NCI-H2171 treated with DMSO at 0.1 percent for 48 hours (cell line): ENCODE measurements around the gene KAT7.

Experiments
- DNase-seq: peaks from one replicate; lab custom pipeline; 2025; lab: John Stamatoyannopoulos, UW

The KAT7 gene

DNA sequence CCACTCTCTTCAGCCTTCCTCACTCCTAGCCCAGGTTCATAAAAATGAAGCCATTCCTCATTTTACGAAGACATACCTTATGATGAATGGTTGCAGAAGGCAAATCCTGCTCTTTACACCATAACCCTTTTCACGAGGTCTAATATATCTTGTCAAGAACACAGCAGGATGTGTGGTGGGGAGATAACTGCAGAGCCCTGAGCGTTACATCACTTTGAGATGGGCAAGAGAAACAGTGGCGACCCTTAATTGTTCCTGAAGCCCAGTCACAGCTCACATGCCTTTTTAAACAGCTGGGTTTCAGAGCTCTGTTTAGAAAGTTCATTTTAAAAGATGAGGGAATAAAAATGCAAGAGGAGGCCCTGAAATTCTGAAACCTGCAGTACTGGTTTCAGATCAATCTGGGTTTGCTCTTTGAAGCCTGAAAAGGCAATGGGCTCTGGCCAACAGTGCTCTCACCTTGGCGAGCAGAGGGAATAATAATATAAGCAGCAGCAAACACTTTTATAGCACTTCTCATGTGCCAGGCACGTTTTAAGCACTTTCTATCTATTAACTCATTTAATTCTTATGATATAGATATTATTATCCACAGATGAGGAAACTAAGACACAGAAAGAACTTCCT is 27.4 kb upstream of the KAT7 start:
- DNase-seq, result no peak

DNA sequence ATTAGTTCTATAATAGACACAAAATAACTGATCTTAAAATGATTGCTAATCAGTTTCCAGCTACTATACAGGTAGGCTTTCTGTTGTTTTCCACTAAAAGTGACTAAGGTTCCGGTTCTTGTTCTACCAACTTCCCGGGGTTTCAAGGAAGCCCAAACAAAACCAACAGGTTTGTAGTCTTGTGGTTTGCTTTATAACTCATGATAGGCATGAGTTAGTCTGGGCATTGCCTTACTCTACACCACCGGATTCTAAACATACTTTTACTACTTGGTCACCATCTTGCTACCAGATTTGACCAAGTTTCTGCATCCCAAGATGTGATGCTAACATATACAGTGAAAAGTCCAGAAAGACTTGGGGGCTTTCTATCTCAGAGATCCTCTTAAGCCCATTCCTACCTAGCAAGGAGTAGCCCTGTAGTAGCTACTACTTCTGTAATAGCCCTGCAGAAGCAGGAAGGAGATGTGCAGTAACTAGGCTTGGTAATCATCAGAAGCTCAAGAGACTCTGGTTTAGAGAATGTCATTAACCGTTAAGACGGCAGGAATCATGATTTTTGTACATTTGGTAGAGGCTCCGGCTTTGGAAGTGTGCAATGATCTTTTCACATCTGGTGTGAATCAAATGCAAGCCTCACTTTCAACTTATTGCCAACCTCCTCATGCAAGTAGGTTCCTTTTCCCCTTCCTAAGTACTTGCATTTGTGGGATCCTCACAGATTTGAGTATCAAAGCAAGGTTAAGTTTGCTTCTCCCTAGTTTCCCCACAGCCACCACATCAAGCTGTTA is 26.1 kb upstream of the KAT7 start:
- no peak for DNase-seq

DNA sequence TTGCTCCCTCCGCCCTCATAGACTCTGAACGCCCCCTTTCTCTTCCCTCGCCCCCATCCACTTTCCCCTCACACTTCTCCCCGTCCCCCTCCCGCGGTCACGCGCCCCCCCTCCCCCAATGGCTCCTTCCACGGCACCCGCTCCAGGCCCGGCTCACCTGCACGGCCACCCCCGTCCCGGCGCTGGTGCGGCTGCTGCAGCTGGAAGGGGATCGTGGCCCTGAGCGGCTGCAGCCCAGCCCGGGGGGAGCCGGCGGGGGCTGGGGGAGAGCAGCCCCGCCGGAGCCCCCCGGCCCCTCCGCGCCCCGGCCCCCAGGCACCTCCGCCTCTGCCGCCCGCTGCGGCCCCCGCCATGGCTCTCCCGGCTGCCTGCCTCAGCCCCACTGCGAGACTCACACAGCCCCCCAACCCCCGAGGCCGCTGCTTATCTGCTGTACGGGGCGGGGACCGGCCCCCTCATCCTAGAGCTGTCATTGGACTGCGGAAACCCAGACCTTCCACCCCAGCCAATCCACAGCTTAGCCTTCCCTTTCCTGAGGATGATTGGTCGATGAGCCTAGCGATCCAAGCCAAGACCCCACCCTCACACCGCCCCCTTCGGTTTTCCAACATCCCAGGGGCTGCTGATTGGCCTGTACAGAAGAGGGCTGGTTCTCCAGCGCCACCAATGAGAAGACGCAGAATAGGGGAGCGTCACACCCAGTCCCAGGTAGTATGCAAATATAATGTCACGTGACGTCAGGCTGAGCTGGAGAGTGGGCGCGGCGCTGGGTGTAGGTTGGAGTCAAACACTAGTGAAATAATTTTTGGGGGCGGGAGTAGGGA is 24.5 kb upstream of the KAT7 start, which contains the start of gene FAM117A:
Gene FAM117A (minus strand): TSS at position 397 of the 824 bp plus-strand sequence. CDS start 44 bp downstream, at position 353.
- DNase-seq, result peak; percentile 100

DNA sequence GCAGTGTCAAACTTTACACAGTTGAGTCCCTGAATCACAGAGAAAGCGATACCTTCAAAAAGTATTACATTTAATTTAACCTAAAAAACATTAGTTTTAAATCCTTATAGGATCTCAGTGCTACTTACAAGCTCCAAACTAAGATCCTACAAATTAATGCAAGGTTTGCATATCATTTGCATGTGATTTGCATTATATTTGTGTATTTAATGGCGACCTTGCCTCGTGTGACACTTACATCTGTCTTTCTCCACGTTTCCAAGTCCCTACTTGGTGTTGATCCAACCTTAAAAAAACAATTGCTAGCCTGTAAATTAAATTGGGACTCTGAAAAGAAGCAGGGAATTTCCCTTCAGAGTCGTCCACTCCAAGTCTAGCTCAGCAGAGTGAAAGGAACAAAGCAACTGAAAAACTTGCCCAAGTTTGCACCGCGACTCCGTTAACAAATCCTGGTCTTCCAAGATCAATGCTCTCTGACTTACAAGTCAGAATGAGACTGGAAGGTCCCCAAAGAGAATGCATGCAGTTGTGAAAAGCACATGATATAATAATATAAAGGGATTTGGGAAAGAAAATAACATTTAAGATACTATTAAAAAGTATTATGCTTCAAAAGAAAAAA is 23.8 kb upstream of the KAT7 start:
- DNase-seq, result no peak

DNA sequence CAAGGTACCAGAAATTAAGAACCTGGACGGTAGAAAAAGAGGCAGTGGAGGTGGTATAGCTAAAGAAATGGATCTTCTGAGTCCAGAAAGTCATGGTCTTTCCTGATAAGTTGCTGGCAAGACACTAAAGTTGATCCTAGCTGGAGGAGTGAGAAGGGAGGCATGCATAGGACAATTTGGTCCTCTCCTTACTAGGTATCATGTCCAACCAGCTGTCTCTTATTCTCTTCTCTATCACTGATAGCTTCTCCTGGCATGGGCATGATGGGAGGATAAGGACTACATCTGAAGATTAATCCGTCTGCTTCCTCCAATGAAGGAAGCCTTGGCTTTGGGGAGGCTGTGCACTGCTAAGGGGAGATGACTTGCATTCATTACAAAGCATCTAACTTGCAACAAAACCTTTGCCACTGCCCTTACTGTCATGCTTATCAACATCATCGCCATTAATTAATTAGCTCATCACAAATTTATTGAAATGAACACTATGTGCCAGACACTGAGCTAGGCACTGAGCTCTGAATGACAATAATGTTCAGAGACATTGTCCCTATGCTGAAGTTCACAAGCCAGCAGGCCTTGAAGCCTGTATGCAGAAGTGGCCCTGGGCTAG is 21.5 kb upstream of the KAT7 start:
- DNase-seq, result no peak

DNA sequence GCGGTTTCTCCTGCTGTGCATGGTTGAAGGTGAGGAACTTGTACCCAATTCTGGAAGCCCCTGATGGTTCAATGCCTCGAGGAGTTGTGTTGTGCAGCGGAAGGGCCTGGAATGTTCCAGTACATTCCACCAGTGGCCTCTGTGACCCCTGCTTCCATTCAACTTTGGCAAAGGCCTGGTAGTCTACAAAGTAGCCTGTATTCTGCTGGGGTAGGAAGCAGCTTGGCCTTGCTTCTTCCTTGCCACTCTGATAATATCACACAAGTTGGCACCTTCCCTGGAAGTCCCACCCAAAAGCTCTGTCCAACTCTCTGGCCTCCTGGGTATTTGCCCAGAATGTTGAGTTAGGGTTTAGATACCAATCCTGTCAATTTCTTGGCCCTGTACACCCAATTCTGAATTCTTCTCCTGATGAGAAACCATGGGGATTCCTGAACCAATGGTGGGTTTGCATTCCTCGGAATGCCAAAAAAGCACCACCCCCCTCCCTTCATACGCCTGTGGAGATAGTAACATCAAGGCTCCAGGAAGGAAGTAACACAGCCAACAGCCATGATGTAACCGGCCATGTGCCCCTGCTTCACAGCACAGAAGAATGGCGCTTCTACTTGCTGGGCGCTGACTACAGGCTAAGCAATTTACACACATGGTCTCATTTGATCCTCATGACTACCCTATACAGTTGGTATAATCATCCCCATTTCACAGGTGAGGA is 12.8 kb upstream of the KAT7 start:
- no peak for DNase-seq

DNA sequence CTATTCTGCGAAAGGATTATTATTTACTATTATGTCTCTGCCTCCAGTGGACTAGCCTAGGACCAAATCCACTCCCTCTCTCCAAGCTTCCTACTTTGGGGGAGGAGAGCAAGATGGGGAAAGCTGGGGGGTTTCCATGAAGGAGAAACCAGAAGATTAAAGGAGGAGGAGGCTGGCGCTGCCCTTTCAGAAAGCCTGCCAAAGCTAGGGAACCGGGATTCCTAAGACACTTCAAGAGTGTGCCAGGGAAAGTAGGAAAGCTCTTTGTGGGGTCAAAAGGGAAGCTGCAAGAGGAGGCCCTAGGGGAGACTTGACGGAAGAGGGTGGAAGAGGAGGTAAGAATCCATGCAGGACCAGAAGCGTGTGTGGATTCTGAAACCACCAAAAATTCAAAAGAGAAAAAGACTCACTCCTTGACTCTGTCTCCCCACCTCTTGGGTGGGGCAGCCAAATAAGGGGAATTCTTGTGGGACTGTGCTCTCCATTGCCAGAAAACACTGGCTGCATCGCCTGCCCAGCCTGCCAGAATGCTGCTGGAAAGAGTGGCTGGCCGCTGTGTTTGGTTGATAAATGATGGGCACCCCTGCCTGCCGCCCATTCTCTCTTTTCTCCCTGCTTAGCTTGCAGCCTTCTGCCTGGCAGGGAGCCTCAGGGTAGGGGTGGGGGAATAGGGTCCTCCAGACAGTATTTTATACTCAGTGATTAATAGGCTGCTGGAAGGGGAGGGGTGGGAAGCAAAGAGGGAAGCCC is 11.8 kb upstream of the KAT7 start:
- DNase-seq, result no peak

DNA sequence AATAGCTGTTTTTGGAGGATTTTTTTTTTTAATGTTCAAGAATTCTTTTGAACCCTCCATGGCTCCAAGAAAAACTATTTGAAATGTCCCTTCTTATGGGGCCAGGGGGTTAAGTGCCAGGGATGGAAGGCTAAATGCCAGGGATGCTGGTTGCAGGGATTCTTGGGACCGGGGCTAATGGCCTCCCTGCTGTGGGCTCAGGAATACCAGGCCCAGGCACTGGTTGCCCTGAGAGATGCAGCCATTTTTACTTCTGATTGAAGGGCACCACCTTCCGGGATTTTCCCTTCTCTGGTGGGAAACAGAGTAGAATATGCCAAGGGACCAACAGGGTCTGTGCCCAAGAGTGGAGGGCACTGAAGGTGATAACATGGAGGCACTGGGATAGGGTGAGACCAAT is 10.9 kb upstream of the KAT7 start:
- no peak for DNase-seq

DNA sequence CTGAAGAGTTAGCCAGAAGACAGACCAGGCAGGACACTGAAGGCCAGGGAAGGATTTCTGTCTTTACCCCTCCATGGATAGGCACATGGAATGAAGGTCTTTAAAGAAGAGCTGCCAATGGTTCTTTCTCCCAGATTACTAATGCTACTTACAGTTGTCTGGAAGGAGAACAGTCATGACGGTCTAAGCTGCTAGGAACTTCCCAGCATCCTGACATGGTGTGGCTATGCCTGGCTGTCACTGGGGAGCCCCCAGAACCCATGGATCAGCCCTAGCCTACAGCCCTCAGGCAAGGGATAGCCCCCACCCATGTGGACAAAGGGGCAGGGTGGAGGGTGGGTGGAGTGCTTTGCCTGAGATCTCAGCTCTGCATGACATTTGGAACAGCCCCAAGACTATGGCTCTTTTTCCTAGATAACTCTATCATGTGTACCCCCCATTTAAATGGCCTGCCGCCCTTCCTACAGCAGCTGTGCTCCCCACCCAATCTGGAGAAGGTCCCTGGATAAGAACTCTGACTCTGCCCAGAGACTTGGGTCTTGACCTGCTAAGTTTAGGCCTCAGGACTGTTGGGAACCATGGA is 9.2 kb upstream of the KAT7 start:
- no peak for DNase-seq

DNA sequence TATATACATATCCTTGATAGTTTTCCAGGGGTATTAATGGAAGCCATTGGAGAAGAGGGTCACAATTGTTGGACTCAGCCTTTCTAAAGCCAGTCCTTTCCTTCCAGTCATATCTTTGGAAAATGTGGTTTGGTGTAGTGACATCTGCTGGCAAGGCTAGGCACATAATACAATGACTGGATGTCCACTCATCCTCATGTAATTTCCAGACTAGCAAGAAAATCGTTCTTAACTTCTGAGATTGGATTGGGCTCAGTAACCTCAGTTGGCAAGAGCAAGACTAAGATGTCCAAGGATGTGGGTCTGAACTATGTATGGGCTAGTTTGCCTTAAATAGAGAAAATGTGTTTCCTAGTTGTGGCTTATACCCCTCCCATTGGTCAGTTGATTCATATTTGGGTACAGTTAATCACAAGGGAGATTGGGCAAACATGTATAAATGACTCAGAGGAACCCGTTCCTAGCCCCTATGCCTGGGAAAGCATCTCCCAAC is 8.7 kb upstream of the KAT7 start:
- DNase-seq, result peak; percentile 39

DNA sequence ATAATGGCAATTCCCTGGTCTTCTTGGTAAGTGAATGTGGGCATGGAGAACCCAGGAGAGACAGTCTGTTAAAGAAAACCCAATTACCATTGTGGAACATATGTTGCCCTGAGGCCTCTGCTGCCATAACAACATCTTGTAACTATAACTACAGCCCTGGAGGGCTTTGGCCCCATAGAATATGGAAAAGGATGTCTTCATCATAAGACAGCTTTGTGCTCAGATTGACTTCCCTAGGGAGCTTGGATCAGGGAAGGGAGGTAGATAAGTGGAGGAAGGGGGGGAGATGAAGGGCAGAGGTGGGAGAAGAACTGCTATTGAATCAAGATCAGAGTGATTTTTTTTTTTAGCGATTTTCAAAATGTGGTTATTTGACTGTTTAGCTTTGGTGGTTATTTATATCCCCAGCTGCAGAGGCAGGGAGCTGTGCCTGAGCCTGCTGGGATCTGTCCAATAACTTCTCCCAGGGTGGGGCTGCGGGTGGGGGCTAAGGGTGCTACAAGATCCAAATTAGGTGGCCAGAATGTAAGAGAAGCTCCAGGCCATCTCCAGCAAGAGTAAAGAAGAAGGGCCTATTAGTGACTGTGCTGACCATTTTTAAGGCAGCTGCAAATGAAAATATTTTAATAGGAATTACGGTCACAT is 5.3 kb upstream of the KAT7 start:
- peak; percentile 94 for DNase-seq

DNA sequence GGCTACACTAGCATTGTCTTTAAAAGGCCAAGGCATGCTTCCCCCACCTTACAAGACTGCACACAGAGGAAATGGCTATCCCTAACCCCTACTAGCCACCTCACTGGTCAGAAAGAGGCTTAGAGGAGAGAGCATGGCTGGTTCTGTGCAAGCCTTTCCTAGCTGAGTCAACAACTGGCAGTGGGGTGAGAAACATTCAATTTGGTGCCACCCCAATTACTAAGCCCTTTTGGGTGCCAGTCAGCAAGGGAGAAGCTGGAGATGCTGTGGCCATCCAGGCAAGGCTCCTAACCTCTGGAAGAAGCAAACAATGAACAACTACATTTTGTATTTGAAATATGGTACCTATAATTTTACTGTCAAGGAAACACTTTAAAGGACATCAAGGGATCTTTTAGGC is 4.7 kb upstream of the KAT7 start:
- DNase-seq, result no peak

DNA sequence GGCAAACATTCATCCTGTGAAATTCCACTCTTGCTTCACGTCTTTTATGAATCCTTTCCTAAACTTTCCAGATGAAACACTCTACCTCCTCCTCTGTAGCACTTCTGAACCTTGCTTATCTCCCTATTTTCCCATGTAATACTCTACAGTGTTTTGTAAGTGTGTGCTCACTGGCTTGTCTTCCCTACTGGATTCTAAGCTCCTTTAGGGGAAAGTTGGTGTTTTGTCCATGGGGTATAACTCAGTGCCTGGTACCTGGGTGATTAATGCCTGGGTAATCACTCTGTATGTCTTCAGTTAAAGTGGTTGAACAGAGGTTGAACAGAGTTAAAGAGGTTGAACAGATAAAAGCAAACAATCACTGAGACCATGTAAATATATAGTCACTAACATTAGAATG is 3.8 kb upstream of the KAT7 start:
- DNase-seq, result no peak

DNA sequence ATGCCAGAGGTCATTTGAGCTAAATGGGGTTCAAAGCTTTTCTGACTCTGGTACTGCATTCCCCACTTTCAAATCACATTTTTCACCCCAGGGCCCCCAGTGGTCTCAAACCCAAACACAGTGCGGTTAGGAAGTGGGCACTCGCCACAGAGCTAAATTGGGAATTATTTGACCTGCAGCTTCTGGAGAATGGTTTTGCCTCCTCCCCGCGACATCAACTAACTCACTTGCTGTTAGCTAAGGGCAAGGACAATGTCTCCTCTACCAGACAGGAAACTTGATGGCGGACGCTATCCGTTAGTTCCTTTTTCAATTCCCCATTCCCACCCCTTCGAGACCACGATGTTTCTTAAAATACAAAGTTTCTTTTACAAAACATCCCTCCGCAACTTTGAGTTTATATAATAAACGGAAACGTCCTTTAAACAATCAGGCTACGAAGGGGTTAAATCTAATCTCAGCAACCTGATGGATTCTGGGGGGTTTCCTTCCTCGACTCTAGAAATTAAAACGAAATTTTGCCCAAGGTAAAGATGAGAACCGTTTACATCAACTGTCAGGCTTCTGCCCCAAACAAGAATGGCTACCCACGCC is 500 bp upstream of the KAT7 start:
- no peak for DNase-seq

DNA sequence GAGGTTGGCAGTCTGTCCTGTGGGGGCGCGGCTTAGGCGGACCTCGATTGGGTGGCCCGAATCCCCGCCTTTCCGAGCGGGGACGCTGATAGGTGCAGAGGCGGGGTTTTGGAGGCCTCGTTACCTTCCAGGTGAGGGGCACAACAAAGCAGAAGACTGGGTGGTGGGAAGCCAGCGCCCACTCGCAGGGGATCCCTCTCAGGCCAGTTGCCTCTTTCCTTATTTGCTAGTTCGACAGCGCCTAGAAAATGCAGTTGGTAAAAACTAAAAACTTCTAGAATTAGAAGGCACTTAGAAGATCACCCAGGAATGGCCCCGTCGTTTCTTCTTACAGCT is 730 bp downstream of the KAT7 start:
- DNase-seq, result no peak

DNA sequence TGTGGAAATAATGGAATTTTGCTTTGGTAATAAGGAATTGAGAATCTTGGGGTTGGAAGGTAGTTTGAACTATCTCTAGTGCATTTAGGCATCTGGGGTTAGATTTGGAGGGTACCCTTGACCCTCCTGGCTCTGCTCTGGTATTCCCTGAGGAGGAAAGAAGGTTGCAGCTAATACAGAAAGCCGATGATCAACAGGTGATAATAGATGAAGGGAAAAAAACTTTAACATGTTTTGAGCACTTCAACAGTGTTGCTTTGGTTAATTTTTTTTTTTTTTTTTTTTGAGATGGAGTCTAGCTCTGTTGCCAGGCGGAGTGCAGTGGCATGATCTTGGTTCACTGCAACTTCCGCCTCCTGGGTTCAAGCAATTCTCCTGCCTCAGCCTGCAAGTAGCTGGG is 4.8 kb downstream of the KAT7 start:
- DNase-seq, result no peak

DNA sequence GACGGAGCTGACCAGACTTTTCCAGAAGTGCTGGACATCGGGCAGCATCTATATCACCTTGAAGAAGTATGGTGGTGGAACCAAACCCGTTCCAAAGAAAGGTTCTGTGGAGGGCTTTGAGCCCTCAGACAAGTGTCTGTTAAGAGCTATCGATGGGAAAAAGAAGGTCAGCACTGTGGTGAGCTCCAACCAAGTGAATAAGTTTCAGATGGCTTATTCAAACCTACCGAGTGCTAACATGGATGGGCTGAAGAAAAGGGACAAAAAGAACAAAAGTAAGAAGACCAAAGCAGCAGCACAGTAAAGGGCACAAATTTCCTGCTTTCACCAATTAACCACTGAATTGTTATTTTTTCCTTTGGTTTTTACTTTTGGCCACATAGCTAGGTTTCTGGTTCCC is 6.9 kb downstream of the KAT7 start:
- DNase-seq, result no peak

DNA sequence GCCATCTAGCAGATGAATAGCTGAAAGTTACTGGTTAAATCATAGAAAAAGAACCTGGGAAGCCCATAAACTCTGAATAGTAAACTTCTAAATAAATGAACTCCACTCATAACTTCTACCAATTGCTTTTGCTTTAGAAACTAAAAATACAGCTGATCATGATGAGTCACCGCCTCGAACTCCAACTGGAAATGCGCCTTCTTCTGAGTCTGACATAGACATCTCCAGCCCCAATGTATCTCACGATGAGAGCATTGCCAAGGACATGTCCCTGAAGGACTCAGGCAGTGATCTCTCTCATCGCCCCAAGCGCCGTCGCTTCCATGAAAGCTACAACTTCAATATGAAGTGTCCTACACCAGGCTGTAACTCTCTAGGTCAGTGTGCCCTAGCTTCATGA is 9.7 kb downstream of the KAT7 start:
- DNase-seq, result no peak

DNA sequence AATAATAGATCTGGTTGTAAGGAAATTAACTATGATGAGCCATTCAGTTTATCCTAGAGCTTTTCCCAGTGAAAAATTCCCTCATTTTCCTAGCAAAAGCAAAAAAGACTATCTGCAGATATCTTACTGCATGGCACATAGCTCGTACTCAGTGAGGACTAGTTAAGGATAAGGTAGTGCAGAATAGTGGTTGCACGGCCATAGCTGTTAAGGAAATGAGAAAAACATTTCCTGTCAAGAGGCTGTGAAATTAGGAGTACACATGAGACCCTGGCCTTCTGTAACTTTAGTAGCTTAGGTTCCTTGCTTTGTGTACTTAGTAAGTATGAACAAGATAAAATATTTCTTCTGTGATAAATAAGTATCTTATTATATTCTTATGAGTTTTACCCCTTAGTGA is 10.3 kb downstream of the KAT7 start:
- DNase-seq, result no peak
